RPMI7951 (cell line): ENCODE measurements around the gene ETS1. TPM values are rescaled to one million over a fixed set of nuclear protein-coding genes. Genes with fewer than 3 reads are reported as not detected.

ENCODE experiments used
- DNase-seq: peaks from one replicate; pipeline ENCODE4 v3.0.0-alpha.2; 2012; ENCODE audit warnings: low read depth
- total RNA-seq: library from RNA; depleted of rRNA; stranded (reverse); fragments of >200 nt; shearing (Covaris generic); gene quantifications from 2 replicates; pipeline ENCODE4 v1.2.3, GENCODE V29; 2014

Gene ETS1
- total RNA-seq, 1 experiment from 2014 or later = 40.0 TPM

DNA sequence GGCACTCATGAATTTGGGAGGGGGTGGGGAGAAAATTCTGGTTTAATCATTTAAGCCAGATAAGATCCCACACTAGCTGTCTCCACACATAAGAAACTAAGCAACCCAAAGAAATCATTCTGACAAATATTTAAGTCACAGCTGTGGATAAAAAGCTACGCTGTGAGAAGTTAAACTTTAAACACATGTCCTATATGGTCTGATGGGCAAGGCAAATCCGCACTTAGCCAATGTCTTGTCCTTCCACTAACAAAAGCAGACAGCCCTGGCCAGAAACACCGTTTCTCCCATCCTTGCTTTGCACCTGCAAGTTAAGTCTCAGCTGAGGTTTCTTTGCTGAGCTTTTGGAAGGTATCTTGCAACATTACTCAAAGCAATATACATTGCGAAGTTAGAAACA, 68.0 kb downstream of the ETS1 start:
- no peak for DNase-seq

DNA sequence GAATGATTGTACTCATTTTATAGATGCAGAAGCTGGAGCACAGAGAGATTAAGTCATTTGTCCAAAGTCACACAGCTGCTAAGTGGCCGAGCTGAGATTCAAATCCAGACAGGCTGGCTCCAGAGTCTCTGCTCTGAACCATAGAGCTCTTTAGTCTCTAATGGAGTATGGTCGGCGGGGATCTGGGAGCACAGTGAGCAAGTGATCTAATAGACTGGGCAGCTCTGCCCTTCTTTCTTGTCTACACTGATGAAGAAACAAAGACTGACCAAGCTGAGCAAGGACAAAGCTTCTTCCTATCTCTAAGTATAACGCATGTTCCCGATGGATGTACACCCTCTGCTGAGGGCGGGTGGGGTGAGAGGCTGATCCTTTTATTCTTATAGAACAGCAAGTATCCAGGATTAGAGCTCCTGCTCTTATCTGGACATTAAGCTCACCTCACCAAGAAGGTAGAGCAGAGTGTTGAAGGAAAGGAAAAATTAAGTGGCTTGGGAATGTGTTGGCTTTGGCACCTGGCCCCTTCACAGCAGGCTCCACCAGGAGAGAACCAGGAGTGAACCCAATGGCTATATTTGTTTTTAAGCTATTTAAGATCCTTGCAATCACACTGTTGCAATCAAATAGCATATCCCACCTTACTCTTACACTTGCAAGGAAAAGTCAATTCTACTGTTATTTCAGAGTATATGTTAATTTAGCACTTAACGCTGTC, 68.7 kb downstream of the ETS1 start:
- DNase-seq = no peak

DNA sequence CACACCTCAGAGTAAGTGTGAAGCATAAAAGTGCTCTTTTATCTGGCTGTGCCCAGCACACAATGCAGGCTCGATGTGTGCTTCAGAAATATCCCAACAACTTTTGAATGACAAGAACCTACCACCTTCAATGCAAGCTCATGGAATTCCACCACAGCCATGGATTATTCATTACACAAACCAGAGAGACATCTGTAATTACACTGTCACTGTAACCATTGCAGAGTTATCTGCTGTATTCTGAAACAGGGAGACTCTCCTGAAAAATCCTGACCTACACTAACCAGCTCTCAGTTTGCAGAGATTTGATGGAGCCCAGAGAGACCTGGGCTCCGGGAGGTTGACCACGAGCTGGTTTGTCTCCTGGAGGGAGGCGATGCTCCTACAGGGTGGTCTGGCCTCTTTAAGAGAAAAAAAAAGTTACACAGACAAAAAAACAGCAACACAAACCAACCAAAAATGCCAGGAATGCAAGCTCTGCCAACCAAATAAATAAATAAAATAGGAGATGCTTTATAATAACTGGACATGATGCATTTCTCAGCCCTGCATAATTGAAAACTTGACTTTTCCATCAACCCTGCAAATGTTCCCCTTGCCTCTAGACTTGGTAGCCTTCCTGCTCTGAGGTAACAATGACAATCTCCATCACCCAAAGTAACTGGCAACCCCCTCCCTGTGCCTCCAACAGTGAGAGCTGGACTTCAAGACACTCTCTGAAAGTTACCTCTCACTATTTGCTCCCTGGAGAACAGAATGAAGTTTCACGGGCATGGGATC, 69.7 kb downstream of the ETS1 start:
- peak; percentile 59 for DNase-seq

DNA sequence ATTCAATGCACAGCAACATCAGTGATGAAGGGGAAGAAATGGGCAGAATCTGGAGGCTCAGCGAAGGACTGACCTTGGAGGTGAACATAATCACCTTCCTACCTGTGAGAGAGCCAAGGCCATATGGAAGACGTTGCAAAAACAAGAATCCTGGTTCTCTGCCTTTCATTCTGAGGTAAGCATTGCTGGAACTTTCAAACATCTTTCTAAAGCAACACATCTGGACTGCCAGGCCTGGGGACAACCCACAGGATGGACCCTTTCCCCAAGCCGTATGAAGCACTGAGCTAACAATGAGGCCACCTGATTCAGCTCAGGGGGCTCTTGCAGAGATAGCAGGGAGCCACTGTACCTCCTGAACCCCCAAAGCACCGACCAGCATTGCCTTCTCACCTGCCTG, 70.5 kb downstream of the ETS1 start:
- no peak for DNase-seq

DNA sequence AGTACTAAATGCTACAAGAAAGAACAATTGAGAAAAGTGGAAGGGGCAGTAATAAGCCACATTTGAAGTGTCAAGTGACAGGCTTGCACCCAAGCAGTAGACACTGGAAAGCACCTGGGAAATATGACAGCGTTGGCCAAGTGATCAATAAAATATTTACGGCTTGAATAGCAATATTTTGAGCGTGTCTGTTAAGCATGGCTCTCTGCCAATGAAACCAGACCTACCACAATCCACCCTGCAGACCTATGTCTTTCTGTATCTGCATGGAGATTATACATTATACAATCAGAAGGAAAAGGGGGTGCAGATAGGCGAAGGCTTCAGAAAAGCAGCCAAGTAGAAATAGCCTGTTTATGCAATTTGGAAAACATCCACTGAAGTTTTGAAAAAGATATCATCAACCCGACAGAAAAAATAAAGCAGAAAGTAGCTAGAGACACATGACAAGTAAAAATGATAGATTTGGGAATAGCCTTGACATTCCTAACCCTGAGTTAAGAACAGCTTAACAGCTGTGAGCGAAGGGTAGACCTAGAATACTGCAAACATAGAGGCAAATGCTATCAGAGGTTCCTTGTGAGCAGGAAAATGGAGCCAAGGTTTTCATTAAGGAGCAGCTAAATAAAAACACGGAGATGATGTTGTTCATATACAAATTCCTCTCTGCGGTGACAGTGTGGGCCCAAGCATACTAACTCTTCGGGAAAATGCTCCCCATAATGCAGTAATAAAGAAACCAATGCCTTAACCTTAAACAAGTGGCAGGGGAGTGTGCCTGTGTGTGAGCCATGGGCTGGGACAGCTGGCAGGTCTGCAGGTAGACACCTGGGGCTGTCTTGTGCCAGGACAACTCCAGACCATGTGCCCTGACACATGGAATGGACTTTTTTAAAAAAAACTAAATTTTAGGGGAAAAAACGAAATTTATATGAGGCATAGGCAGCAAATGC, 71.3 kb downstream of the ETS1 start:
- DNase-seq = no peak

DNA sequence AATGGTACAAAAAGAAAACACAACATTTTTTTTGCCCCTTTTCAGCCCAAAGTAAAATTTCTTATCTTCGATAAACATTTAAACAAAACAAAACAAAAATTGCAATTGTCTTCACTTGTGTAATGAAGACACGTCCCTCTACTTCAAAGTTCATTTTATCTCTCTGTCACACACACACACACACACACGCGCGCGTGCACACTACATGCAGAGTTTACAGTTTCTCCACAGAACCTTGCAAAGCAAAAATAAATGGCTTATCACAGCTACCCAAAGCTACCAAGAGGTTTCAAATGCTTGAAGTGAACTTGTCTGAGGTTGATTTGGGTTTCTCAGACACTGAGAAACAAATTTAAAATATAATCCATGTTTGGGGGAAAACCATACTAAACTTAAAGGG, 72.3 kb downstream of the ETS1 start:
- DNase-seq = no peak

DNA sequence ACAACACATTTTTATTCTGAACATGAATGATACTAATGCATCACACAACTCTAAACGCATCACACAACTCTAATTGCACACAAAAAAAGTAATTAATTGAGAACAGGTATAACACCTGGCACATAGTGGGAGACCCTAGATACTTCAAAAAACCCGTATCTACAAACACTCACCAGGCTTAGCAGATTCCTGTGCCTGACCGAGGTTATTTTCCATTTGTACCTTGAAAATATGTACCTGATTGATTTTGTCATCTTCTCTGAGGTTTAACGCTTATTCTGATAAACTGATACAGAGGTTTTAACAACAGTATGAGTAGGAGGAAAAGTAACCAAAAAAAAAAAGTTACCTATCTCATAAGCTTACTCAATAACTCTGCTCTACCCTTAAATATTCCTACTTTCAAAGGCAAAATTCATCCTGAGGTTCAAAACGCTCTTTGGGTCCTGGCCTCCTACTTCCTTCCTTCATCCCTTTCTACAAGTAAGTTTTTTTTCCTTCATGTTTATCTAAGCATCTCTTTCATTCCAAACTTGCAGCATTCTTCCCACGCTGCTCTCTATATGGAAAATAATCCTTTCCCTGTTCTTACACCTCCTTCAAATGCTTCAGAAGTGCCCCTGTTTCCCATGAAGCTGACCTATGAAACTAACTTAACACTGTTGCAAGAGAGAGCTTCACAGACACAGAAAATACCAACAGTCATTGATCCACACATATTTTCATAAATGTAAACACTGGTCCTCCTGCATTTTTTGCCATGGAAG, 73.3 kb downstream of the ETS1 start:
- no peak for DNase-seq

DNA sequence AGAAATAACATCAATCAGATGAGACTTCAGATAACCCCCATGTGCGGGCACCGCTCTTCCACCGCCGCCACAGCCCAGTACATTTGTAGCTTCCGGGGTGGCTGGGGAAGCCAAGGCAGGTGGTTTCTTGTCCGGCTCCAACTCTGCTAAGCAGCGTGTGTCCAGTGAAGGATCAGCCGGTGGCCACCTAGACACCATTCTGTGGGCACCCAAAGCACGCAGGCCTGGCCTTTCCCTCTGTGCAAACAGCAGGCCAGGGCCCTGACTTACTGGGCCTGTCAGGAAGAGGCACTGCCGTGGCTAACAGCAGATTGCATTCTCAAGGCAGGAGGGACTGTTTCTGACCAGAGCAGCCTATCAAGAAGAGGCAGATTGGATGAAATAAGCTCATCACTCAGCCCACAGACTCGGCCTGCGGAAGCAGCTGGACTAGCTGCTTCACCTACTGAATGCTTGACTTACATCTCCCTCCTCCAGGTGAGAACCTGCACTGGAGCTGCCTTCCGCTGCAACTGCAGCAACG, 74.8 kb downstream of the ETS1 start:
- DNase-seq = no peak

DNA sequence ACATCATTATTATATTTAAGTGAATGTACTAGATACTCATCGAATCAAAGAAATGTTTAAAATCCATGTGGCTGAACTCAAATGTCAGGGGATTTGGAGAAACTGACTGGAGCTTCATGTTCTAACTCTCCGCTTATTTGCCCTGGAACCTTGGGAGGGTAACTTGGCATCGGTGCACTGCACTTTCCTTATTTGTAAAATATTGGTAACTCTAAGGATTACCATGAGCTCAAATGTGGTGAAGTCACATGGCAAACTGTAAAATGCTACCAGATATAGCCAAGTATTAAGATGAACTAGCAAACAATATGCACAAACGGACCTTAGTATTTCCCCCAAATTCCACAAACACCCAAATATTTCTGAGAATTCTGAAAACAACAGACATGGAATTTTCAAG, 75.6 kb downstream of the ETS1 start:
- no peak for DNase-seq

DNA sequence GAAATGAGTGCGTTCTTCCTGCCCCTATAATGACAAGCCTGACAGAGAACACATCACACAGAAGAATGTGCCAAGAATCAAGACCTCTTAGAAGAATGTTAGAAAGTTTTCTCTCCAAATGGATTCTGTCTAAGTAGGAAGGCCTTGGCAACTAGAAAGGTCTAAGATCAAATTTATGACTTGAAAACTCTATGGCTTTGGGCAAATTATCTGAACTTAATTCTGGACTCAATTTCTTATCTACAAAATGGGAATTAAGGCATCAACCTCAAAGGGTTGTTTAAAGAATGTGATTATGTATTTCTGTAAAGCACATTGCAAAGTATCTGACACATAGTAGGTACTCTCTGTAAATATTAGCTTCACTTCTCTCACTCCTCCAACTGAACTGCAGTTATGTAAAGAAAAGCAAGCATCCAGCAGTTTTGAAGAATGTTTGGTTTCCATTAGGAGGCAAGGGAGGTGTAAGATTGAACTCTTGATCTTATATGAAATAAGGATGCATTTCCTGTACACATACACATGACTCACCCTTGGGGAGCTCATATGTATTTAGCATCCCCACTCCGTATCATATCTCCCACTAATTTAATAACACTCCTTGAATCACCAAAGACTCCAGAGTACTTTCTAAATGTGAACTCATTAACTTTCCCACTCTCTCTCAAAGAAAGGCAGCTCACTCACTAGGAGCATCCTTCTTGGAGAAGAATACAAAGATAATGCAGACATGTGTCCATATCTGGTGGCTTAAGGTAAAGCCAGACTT, 77.6 kb downstream of the ETS1 start:
- peak; percentile 59 for DNase-seq

DNA sequence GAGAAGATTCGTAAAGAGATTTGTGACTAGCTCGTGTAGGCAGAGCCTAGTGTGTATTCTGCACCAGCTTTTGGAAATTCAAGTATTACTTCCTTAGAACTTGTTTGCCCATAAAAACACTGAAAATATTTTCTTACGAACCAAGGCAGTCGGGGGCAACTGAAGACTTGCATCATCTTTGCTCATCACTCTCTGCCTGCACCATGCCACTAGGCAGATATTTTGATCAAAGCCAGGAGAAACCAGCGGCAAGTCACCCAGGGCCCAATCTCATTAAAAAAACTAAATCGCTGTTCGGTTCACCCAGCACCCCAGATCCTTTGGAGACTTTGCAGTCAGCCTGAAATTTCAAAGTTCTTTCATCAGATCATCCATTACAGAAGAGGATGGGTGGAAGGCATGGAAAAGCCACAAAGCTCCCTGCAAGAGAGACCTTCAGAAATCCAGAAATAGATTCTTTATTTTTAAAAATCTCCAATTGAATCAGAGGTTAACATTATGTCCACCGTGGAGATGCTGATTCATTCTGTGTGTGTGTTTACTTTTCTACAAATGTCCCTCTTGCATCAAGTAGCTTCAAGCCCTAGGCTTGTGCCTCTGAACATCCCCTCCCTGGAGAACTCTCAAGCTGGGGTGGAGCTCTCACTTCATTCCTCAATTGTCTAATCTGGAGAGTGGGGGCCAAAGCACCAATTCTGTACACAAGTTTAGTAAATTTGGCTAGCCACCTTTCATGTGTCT, 78.4 kb downstream of the ETS1 start:
- peak; percentile 69 for DNase-seq

DNA sequence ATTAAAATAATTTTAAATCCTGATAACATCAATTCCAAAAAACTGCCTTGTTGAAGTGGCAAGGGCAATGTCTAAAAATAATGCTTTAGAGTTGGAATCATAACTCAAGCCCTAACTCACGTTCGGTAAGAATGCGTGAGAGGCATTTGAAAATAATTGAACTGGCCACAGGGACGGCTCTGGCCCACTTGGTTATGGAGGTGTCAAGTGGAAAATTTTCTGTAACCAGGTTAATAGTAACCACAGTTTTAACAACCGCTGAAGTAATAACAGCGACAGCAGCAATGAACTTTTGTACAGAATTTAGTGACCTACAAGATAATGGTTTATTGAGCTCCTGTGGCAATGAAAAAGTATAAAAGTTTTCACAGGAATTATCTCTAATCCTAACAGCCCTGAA, 79.4 kb downstream of the ETS1 start:
- DNase-seq = no peak

DNA sequence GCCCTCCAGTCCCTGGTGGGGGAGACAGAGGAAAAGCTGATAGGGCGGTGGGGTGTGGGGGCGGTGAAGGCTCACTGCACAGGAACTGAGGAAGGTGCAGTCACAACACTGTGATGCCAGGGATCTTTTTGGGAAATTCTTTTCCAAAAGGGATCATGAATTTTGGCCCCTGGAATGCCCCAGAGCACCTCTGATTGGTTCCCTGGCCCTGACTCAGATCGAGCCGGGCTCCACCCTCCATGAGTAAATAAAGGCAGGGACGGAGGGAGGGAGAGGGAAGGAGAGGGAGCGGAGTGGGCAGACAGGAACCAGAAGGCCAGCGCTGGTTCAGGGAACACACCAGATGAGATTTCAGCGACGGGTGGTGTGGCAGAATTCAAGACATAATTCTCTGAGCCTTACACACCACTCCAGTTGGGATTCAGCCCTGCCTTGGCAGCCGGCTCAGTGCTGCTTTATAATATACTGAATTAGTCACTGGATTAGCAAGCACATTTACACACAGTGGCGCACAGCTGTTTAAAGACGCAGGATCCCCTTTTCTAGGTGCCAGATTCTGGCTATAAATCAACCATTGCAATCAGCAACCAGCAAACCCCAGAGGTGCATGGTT, 80.3 kb downstream of the ETS1 start:
- DNase-seq = peak; percentile 97

DNA sequence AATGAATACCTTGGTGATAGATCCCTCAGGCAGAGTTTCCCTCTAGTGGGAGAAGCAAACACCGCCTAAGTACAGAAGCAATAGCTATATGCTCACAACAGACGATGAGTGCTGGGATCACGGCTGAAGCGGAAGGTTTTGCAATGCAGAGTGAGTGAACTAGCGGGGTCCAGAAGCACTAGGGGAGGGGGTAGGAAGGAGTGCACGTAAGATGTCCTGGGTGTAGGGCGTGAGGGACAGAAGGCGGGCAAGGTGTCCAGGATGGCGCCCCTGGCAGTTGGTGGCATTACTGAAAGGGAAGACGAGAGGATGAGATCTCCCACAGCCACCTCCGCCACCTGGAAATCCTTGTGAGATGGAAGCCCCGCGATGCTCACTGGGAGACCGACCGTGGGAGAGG, 81.0 kb downstream of the ETS1 start:
- no peak for DNase-seq

DNA sequence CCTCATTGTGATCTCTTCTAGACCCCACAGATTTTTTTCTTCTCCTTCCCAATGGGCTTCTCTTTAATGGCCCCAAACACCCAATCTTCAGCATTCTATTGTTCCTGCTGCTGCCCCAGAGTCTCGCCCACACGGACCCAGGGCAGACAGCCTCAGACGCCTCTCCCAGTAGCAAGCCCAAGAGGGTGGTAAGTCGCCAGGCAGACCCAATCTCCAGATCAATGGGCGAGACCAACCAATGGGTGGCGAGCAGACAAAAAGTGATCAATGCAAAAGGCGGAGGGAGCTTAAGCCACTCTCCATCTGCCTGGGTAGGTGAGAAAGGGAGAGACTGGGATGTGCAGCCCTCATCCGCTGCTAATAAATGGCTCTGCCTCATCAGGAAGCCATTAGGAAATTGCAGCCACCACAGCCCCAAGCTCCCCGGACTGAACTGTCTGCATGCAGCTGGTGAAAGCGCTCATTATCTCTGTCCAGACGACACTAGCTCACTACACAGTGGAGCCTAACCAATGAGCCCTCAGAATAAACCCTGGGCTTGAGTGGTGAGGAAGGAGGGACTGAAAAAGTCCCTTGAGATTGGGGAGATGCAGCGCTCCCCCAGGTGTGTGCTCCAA, 81.8 kb downstream of the ETS1 start:
- no peak for DNase-seq

DNA sequence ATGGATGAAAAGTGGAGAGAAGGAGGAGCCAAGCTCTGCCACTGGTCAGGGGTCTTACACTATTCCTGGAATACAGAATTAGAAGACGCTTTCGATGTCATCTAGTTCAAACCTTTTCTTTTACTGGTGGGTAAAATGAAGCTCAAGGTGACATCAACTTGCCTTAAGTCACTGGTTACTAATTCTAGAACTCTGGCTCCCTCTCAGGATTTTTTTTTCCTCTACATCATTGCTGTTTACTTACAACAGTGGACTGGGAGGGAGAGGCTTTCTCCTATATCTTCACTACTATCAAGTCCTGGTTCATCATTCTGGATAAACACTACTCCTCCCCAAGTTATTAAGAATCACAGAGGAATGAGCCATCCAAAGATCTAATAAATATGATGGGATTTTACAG, 82.9 kb downstream of the ETS1 start:
- DNase-seq = no peak

DNA sequence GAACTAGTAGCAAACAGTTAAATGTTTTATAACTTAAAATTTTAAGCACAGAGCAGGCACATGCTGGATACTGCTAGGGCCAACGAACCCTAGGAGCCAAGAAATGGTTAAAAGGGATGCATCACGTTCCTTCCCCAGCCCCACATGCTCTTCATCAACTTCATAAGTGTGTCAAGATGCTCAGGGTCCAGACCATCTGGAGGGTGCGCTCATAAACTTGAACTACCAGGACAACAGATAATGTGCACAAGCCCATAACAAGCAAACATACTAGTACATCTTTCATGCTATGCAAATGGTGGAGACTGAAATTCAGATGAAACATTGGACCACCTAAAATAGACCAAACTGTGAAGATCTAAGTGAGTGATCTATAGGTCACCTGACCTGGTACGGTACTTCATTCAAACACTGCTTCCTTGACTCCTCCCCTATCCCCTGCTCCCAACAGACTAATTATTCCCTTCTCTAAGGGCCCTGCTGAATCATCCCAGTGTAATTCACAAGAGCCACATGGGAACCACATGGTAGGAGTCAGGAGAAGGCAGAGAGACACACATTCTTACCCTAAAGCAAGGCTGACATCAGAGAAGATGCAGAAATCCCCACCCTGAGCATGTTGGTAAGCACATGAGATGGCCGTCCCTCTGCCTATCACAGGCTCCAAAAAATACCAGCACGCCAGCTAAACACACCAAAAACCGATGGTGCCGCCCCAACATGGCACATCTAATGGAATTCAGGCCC, 83.9 kb downstream of the ETS1 start:
- DNase-seq = peak; percentile 99

DNA sequence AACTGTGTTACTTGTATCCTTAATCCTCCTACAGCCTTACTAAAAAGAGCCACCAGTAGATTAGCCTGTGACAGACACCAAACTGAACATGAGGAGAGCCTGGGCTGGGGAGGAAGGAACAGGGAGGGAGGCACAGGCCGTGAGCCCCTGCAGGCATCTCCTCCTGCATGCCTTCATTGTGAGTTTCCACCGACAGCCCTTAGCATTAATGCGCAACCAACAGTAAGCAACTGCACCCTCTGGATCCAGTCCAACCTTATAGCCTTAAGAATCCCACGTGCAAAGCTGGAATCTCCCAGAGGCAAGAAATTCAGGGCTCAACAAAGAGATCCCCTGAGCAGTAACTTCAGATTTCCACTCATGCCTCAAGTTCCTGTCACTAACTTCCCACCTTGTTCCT, 84.6 kb downstream of the ETS1 start:
- peak; percentile 99 for DNase-seq
